ENCODE data around the gene COL19A1.
"Not testable (repeated sequence)": the region's sequence is repeated elsewhere in the genome, so short reads cannot be mapped to it uniquely, and the experiment has no call there.

COL19A1 gene

DNA sequence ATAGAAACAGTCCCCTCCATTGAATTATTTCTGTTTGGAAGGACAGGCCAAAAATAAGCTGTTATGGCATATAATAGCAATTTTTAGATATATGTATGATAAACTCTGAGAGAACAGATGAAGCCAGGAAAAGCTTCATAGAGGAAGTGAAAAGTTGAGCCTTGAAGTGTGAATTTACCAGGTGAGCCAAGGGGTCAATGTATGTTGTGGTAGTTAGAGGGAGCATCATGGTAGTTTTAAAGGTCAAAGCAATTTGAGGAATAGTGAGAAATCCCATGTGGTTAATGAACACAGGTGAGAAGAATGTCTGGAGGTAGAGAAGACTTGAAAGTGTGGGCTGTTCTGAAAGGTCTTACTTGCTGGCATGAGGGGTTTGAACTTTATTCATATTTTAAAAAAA, 47.0 kb downstream of the COL19A1 start:
- DNase-seq, result no peak

DNA sequence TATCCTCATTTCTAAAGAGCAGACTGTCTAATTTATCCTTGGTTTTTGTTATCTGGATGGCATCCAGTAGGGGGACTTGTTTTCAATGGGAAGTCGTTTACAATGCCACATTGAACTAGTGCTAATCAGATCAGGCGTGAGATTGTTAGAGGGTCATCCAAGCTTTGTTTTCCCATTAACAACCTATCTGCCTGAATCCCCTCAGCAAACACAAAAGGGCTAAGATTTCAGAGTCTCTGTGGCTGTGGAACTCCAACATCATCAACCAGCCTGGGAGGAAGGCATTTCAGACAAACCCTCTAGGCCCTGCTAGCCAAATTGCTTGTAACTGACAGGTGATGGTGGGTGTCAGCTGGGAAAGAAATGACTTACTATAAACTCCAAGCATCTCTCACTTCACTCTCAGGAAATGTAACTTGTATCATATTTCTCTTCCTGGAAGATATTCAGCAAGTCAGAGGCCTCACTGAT, 47.7 kb downstream of the COL19A1 start:
- DNase-seq, result peak; percentile 28

- no peak for DNase-seq
Measured at GRCh38 chr6:69915346-69915745, 49.0 kb downstream of the COL19A1 start.

DNA sequence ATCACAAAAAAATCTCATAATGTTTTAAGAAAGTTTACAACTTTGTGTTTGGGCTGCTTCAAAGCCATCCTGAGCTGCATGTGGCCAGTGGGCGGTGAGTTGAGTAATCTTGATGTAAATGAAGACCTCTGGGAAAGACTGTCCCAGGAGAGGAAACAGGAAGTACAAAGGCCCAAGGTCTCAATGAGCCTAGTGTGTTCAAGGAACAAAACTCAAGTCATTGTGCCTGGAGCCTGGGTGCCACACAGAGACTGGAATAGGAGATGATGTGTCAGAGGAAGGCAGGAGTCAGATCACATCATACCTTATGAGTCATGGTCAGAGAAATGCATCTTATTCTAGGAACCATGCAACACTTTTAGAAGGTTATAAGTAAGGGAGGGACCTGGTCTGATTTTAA, 51.5 kb downstream of the COL19A1 start:
- no peak for DNase-seq

- DNase-seq, result no peak
Measured at GRCh38 chr6:69918813-69919475, 52.6 kb downstream of the COL19A1 start.

DNA sequence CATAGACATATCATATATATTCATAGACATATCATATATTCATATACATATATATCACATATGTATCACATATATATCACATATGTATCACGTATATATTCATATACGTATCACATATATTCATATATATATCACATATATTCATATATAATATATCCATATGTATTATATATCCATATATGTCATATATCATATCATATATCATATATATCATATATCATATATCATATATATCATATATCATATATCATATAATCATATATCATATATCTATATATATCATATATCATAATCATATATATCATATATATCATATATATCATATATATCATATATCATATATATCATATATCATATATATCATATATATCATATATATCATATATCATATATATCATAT, 54.7 kb downstream of the COL19A1 start:
- not testable (repeated sequence) for DNase-seq

DNA sequence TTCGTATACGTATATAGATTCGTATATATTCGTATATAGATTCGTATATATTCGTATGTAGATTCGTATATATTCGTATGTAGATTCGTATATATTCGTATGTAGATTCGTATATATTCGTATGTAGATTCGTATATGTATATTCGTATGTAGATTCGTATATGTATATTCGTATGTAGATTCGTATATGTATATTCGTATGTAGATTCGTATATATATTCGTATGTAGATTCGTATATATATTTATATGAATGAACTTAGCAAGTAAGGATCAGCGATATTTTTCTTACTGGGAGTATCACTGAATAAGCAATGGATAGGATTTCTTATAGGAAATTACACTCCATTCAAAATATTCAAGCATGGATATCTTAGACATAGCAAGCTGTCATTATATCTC, 55.3 kb downstream of the COL19A1 start:
- DNase-seq, result peak; percentile 6

GRCh38 chr6:69926745-69927144, 60.4 kb downstream of the COL19A1 start:
- no peak for DNase-seq

DNA sequence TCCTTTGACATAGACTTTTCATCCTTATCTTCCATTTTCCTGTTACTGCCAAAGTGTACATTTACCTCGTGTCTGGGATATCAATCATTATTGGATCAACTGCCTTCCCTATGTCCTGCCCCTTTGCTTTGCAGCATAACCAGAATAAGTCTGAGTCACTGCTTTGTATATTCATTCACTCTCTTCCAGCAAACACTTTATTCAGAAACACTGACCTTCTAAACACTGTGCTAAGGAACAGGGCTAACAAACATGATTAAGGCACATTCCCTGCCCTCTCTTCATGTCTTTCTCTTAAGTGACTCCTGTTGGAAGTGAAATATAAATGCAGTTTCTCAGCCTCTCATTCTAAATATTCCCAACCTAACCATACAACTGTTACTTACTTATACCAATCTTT, 66.9 kb downstream of the COL19A1 start:
- no peak for DNase-seq

- no peak for DNase-seq
Measured at GRCh38 chr6:69935079-69935478, 68.7 kb downstream of the COL19A1 start.

DNA sequence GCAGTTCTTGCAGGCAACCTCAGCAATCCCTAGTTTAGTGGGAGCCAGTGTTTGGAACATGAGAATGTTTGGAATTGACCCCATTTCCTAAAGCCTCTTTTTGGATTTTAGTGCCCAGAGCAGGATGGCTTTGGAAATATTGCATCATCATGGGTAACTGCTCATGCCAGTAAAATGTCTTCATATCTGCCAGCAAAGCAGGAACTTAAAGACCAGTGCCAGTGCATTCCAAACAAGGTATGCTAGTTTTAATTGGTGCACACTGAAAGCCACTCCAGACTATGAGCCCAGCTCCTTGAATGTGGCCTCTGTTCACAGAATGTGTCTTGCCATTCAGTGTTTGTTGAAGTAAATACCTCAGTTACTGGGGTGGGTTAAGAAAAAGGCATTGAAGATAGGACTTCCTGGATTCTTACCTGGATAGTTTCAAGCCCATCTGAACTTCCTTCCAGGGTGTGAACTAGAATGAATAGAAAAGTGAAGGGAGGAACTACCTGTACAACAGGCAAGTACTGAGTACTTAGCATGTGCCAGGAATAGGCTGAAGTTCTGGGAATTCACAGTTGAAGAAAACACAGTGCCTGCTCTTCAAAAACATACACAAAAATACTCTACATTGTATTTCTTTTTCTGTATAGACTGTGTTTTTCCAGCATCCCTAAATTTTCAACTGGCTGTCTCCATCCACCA, 70.5 kb downstream of the COL19A1 start:
- DNase-seq, result no peak

- DNase-seq, result no peak
Measured at GRCh38 chr6:69937402-69938136, 71.2 kb downstream of the COL19A1 start.

DNA sequence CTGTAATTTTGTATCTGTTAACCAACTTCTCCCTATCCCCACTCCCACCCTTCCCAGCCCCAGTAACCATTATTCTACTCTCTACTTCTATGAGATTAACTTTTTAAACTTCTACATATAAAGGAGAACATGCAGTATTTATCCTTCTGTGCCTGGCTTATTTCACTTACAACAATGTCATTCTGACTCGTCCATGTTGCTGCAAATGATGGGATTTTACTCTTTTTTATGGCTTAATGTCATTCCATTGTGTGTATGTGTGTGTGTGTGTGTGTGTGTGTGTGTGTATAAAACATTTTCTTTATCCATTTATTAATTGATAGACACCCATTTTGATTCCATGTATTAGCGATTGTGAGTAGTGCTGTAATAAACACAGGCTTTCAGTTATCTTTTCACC, 76.1 kb downstream of the COL19A1 start:
- DNase-seq, result no peak

DNA sequence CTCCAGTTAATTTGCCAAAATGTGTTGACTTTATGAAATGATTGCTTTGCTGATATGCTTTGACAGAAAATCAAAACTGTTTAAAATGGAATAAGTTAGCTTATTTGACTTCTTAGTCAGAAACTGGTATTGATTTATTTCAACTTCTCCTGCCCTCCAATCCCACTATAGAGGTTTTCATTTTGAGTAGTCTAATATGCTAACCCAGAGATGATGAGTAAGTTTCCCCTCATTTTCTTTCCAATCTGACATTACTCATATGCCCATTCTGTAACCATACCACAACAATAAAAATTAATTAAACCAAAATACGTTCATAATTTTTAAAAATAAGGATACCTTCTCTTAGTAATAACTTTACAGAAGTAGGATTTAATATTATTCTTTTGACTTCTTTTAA, 78.8 kb downstream of the COL19A1 start:
- no peak for DNase-seq

GRCh38 chr6:69948479-69949114, 82.2 kb downstream of the COL19A1 start:
- no peak for DNase-seq

DNA sequence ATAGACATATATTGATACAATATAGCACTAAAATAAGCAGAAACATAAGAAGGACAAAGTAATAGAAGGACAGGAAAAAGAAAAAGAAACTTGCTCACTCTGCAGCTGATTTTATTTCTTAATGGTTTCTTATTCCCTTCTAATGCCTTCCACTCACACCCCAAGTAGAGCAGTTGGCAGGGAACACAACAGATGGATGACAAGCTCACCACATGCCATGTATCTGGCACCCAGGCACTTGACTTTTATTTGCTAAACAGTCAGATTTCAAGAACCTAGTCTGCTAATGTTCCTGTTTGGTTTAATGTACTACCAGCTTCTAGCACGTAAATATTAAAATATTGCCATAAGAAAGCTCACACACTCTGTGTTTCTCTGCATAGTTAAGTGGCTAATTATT, 87.1 kb downstream of the COL19A1 start:
- peak; percentile 81 for DNase-seq

DNA sequence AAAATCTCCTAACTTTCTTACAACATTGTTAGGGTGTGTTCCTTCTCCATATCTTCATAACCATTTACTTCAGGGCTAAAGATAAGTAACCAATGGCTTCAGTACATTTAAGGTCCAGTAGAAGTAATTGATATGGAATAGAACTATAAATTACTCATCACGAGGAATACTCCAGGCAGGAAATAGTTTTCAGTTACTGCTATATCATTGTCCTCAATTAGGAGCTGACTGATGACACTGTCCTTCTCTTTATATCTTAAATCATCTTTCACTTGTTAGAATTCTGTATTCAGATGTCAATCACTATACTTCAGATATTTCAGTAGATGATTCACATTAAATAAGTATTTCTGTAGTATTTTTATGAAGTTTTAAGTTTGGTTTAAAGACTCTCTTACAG, 88.4 kb downstream of the COL19A1 start:
- no peak for DNase-seq

- DNase-seq, result peak; percentile 41
Measured at GRCh38 chr6:69957985-69958559, 91.7 kb downstream of the COL19A1 start.

DNA sequence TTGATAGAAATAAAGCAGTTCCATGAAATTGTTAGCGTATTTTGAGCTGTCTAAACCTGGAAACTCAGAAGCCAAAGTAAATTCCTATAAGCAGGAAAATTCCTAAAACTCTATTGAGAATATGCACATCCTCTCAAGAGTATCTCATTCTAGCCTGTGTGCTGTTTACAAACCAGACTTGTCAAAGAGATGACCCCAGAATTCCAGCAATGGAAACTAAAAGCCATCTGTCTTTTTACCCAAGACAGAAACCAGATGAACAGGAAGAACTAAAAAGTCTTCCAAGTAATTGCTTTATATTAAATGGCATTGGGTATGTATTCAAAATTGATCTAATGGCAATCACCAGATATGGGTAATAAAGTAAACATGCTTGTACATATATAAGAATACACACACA, 92.6 kb downstream of the COL19A1 start:
- peak; percentile 13 for DNase-seq

- not testable (repeated sequence) for DNase-seq
Measured at GRCh38 chr6:69965974-69966373, 99.6 kb downstream of the COL19A1 start.

GRCh38 chr6:69973138-69973537, 106.8 kb downstream of the COL19A1 start:
- DNase-seq, result no peak

DNA sequence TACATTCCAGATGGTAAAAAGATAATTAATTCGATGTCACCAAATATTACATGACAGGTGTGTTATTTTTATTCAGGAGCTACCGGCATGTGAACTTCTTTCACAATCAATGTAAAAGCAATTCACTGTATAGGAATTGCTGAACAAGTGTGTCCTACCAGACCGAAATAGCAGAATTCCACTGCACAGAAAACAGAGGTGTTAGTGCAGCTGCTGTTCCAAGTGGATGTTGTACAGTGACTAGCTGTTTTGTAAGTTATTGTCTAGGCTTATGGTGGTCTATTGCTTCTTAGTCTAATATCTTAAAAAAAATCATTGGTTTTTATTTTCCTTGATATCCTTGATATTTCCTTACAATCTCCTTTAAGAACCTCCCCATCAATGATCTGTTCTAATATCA, 107.4 kb downstream of the COL19A1 start:
- DNase-seq, result no peak

DNA sequence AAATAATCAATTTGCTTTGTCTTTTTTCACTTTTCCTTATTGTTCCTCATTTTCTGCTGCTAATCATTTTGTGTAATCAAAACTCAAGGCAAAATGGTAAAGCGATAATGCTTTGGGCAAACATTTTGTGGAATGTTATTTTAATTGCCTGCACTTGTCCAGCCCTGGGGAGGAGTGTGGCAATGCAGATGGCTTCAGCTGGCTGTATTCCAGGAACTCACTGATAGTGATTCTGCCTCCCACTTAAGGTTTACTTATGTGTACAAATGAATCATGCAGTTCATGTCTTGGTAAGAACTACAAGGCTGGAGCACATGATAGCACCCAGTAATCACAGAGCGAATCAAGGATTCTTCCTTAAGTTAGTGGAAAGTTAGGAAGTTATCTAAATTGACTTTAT, 107.8 kb downstream of the COL19A1 start:
- DNase-seq, result peak; percentile 59
